ENCODE measurements around the gene FASTK. TPM values are rescaled to one million over a fixed set of nuclear protein-coding genes. Genes with fewer than 3 reads are reported as not detected.

Gene FASTK
- total RNA-seq, 1 experiment from 2014 or later: 63.4 TPM

DNA sequence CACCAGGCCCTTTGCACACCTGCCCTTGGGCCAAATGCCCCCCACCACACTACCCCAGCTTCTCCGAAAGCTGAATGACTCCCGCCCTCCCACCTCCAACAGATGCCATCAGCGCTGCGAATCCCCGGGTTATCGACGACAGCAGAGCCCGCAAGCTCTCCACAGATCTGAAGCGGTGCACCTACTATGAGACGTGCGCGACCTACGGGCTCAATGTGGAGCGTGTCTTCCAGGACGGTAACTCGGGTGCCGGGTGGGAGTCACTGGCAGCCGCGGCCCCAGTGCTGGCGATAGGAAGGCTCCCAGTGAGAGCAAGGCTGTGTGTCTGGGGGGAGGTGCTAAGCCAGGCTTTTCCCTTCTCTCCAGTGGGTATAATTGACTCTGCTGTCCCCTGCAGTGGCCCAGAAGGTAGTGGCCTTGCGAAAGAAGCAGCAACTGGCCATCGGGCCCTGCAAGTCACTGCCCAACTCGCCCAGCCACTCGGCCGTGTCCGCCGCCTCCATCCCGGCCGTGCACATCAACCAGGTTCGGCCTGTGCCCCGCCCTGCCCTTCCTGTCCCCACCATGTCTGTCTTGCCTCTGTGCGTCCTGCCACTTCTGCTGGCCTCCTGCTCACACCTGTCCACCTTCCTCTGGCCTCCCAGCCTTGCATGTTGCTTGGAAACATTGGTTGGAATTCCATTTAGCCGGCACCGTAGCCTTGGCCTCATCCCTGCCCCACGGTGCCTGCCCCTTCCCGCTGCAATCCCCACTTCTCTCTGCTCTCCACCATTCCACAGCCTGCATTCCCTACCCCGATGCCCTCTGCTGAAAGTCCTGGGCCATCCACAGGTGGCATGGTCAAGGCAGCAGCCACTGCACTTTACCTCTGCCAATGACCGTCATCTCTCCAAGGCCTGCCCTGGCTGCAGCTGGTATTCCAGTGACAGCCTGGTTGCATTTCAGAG is 37.8 kb upstream of the FASTK start:
- no peak for DNase-seq (ENCODE audit: extremely low read depth, low read depth)

DNA sequence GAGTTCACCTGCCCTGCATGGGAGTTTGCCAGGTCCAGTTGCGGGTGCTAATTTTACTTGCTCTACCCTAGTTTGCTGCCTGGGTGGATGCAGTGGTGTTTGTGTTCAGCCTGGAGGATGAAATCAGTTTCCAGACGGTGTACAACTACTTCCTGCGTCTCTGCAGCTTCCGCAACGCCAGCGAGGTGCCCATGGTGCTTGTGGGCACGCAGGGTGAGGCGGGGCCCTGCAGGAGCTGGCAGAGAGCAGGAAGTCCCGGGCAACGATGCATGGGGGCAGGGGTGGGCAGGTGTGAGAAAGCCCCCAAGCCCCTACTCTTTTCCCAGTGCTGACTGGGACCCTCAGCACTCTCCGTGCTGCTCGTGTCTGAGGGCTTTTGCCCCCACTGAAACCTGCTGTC is 37.0 kb upstream of the FASTK start:
- no peak for DNase-seq (ENCODE audit: extremely low read depth, low read depth)

DNA sequence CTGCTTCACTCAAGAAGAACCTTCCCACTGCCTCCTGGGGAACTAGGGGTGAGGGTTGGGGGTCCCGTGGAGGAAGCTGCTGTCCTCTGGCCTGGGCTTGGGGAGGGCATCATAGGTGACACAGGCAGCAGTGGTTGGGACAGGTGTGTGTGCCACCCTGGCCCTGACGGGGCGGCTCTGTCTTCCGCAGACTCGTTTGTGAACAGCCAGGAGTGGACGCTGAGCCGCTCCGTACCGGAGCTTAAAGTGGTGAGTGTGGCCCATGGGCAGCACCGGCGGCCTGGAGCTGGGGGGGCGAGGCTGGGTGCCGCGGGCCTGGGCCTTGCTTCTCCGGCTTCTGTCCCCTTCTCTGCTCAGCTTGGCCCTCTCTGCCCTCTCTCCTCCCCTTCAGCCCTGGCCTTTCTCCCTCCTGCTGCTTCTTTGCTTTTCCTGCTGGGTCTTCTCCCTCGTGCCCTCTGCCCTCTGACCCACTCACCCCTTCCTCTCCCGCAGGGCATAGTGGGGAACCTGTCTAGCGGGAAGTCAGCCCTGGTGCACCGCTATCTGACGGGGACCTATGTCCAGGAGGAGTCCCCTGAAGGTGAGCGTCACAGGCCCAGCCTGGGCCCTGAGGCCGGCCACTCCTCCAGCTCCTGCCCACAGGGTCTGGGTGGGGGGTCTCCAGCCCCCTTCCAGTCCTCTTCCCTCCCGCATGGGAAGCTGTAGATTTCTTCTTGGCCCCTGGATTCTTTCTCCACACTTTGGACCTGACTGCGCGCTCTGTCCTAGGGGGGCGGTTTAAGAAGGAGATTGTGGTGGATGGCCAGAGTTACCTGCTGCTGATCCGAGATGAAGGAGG is 36.2 kb upstream of the FASTK start:
- DNase-seq (ENCODE audit: extremely low read depth, low read depth): no peak

DNA sequence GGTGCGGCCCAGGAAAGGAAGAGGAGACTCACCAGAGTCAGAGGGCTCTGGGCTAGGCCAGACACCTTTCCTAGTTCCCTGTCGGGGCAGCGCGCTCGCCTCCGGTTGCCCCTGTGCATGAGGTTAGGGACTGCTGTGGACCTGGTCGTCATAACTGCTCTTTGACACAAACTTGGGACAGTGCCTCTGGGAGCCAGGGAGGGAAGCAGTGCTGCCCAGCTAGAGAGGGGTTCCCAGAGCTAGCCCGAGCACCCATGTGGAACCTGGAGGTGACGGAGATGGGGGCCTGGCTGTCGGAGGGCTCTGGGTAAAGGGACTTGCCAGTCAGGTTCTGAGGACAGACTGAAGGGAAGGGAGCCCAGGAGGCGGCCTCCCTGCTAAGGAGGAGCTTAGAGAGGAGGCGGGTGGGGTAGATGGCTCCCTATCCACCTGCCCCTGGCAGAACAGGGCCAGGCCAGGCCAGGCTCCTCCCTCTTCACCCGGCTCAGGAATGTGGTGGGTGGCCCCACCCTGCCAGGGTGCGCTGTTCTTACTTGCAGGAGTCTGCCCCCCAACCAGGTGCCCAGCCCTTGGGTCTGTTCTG is 35.3 kb upstream of the FASTK start:
- no peak for DNase-seq (ENCODE audit: extremely low read depth, low read depth)

DNA sequence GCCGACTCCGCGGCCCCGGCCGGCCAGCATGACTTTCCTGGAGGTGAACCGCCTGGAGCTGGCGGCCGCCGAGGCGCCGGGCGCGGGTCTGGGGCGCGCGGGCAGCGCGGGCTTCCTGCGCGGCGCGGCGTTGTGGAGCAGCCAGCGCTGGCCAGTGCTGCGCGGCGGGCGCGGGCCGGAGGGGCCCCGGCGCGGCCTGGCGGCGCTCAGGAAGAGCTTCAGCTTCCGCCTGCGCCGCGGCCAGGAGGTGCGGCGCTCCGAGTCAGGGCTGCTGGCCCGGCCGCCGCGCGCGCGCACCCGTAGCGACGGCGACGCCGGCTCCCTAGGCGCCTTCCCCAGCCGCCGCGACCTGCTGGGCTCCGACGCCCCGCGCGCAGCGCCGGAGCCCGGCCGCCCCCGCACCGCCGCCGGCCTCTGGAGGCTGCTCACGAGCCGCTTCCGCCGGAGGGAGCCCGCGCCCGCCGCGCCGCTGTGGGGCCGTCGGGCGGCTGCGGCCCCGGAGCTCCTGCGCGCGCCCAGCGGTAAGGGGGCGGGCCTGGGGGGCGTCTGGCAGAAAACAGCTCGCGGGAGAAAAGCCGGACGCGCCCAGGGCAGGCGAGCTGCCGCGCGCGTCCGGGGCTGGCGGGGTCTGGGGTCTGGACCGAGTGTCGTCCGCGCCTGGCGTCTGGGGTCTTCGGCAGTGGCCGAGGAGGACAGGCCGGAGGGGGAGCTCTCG is 34.7 kb upstream of the FASTK start:
- no peak for DNase-seq (ENCODE audit: extremely low read depth, low read depth)

DNA sequence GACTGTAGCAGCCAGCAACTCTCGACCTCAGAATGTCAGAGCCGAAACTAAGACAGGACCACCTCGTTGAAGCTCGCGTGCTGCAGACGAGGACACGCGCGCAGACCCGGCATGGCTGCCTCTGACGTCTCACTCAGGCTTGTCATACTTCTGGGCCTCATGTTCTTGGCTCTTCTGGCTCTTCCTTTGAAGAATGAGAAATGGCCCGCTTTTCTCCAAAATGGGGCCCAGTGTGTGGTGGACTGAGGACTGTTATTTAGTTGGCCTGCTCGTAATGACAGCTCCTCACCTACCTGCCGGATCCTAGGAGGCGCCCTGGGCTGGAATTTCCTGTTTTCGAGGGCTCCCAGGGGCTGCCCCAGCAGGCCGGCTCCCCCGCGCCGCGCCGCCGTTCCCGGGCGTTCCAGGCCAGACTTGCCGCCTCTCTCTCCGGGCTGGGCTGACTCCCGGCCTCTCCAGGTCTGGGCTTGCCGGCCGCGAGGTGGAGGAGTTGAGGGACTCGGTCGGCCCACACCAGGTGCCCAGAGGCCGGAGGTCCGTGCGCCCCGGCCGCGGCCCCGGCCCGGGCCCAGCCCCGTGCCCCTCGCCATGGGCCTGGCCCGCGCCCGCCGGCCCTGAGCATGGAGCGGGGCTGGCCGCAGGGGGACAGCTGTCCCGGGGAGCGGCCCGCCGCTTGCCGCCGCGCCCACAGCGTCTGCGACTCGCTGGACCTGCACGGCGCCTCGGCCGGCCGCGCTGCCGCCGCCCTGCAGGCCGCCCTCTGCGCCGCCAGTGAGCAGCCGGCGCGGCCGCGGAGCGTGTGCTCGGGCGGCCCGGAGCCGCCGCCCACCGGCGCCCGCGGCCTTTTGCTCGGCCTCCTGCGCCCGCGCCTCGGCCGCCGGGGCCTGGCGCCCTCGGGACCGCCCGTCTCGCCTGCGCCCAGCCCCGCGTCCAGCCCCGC is 33.8 kb upstream of the FASTK start:
- no peak for DNase-seq (ENCODE audit: extremely low read depth, low read depth)

DNA sequence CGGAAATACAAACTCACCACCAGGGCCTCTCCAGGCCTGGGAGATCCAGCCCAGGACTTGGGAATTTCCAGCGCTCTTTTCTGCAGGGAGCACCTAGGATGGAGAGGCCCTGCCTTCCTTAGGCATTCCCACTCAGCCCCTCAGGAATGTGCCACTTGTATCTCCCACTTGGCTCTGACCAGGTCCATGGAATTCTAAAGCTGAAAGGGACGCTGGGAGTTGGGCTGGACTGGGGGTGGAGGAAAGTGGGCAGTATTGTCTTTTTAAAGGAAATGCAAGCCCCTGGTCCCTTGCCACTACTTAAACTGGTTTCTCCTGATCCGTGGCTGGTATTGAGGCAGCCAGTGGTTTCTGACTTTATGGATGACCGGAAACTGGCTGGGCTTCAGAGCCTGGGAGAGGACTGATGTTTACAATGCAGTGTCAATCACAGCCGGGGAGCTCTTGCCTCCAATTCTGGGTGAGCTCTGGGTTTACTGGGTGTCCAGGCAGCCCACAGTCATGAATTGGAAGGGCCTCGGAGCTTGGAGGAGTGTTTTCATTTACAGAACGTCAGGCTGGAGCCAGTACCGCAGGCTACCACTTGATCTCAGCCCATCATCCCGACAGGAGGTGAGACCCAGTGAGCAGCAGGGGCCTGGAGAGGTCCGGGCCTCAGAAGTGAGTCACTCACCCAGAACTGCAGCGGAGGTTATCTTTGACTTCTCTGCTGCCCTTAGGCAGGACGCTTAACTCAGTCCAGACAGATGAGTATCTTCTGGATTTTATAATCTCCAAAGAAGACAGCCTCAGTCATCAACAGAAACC is 32.9 kb upstream of the FASTK start:
- DNase-seq (ENCODE audit: extremely low read depth, low read depth): no peak

DNA sequence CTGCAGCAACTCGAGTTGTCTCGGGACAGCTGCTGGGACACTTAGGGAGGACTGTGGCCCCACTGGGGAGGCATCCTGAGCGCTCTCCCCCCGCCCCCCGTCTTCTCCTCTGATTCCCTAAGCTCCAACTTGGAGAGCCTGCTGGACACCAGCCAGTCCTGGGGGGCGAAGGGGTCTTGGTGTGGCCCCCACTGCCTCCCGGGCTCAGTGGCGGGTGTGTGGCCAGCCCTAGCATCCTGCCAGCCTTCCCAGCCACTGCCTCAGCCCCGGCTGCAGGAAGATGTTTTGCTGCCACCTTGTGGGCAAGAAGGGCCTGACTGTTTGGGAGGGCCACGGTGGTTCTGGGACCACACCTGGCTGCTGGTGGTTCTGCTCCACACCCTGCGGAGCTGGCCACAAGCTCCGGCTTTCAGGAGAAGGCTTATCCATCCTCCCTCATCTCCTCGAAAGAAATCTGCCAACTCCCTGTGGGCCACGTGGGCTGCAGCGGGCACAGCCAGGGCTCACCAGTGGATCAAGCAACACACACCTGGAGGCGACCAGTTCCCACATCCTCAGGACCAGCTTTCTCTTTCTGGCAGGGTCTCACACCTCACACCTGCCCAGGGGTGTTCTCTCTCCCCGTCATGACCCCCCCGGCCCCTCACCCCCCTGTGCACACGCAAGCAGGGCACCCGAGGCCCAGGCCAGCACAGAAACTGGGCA is 30.5 kb upstream of the FASTK start:
- DNase-seq (ENCODE audit: extremely low read depth, low read depth): peak; percentile 71

DNA sequence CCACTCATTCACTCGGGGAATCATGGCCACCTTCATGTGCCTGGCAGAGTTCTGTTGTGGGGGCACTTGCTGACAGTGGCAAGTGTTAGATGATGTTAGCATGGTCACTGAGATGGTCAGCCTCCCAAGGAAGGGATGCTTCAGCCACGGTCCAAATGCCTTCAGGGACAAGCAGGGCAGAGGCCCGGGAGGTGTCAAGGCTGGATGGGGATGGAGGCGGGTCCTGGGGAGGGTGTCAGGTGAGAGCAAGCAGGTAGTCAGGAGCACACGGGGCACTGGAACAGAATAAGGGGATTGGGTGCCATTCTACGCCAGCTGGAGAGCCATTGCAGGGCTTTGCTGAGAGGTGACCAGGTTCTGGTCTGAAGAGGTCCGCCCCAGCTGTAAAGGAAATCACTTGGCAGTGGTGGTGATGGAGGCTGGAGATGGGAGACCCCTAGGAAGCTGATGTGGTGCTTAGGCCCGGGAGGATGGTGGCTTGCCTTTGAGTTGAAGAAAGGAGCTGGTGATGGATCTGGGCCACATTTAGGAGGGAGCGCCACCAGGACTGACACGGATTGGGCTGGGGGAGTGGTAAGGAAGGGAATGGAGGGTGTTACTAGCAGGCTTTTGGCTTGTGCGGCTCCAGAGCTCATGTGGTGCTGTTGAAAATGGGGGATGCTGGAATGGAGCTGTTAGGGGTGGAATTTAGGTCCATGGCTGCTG is 29.8 kb upstream of the FASTK start:
- DNase-seq (ENCODE audit: extremely low read depth, low read depth): no peak

DNA sequence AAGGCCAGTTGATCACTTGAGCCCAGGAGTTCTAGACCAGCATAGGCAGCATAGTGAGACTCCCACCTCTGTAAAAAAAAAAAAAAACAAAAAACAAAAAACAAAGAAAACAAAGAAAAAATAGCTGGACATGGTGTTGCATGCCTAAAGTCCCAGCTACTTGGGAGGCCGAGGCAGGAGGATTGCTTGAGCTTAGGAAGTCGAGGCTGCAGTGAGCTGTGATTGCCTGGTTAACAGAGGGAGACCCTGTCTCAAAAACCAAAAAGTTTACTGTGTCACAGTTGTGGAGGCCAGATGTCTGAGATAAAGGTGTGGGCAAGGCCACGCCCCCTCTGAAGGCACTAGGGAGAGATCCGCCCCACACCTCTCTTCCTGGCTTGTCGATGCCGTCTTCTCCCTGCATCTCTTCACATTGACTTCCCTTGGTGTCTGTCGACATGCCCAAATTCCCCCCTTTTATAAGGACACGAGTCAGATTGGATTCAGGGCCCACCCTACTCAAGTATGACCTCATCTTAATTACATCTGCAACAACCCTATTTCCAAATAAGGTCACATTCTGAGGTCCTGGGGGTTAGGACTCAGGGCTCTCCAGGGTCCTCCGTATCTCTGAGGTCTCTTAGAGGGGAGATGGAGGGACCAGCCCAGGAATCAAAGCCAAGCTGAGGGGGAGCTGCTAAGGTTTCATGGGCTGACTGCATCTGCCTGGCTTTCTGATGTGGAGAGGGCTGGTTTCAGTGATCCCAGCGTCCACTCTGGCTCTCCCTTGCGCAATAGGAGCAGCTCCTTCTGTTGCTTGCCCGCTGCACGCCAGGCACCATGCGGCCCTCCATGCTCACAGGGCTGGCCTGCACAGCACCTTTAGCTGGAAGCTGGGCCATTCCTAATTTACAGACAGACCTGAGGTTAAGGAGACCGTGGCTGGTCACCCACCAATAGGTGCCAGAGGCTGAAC is 28.8 kb upstream of the FASTK start:
- no peak for DNase-seq (ENCODE audit: extremely low read depth, low read depth)

DNA sequence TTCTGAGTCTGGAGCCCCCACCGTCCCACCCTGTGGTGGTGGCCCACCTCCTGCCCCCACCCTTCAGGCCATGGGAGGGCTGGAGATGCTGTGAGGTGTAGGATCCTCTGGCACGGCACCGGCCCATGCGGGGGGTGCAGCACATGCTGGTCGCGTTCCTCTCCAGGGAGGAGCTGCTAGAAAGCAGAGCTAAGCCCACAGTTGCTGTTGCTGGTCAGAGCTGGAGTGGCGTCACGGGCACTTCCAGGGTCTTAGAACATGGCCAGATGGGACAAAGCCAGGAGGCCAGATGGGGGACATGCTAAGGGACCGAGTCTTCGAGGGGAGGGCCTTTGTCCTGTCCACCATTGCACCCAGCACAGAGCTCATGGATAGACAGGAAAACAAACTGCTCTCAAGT is 27.3 kb upstream of the FASTK start:
- DNase-seq (ENCODE audit: extremely low read depth, low read depth): no peak

DNA sequence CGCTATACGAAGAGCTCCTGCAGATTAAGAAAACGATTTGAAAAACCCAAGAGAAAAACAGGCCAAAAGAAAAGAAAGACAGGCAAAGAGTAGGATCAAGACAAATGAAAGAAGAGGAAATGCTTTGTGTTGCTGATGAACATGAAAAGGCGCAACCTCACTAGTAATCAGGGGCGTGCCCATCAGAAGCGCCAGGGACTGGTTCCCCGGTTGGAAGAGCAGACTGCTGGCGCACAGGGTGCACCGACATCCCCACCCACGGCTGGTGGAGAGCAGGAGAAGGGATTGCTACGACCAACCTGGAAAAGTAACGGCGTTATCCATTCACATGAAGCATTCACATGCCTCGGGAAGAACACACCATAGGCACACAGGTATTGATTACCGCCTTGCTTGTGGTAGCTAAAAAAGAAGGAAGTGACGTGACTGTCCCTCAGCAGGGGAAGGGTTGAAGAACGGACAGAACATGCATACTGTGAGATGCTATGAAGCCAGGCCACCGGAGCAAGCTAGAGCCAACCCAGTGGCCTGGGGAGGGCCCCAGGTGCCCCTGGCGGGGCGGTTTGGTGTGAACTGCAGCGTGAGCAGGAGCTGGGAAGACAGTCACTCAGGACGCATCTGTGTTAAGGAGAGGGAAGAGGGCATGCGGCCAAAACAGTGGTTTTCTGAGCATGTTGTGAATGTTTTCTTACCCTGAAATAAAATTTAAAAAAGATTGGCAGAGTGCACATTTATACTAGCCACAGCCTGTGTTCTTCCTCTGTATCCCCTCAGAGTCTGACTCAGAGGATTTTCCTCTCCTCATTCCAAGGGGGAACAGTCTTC is 24.0 kb upstream of the FASTK start:
- no peak for DNase-seq (ENCODE audit: extremely low read depth, low read depth)

DNA sequence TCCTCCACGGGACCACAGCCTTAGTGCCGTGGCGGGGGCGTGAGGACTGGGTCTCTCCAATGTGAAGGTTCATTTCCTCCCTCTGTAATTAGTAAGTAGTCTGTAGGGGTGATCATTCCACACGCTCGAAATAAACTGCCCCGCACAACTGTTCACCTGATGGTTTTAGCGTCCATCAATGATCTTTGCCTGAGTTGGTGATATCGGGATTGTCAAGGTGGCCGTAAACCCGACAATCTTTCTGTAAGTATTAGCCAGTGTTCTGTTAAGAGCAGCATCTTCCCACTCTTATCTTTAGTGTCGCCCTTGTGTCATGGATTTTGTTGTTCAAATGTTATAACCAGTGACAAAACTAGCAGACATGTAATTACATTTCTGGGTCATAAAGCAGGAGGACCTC is 23.4 kb upstream of the FASTK start:
- no peak for DNase-seq (ENCODE audit: extremely low read depth, low read depth)

DNA sequence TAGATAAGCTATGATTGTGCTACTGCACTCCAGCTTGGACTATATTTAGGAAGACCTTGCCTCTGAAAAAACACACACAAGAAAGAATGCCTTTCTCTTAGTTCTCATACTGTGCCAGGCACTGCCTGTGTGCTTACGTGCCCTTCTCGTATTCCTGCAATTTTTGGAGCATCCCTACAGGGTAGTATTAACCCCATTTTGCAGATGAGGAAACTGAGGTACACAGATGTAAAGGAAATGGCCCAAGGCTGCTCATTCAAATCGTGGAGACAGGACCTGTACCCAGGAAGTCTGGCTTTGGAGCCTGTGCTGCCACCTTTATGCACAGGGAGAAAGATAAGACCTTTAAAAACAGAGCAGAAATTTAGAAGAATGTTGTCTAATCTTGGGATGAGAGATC is 22.4 kb upstream of the FASTK start:
- DNase-seq (ENCODE audit: extremely low read depth, low read depth): no peak

DNA sequence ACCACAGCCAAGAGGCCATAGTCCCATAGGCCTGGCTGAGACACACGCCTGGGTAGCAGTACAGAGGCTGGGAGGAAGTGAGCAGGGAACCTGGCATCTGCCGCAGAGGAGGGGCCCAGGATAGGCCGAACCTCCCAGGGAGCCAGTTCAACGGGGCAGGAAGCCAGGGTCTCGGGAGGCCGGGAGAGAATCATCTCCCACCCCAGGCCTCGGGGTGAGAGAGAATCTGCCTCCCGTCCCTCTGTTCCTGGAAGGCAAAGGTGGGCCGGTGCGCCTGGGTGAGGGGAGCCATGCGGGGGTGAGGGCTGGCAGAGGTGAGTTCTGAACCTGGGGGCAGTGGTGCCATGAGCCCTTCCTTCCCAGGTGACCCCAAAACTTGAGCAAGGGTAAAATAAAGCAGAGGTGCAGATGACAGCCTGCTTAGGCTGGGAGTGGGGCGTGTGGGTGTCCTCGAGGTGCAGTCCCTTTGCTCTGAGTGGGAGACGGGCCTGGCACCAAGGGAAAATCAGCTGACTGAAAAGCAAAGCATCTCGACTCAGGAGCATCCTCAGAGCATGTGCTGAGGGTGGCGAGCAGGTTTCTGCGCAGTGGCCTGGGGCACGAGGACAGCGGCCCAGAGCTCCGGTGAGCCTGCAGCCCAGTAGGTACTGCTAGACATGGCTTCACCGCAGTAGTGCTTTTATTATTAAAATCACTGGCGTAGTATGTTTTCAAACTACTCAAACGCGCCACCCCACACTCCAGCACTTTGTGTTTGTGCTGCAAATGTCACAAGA is 21.2 kb upstream of the FASTK start:
- DNase-seq (ENCODE audit: extremely low read depth, low read depth): no peak

Data from NCI-H460 (cell line).